Activated CD4-positive, alpha-beta T cell treated with anti-CD3 and anti-CD28 coated beads, Interleukin-2, Interleukin-6, amounts not matched to agents 100 ng/mL and 50 ng/mL, durations not matched to agents 16 hours and 8 hours (primary cell): ENCODE measurements around the gene ARHGAP27.

Experiments
- DNase-seq: peaks from one replicate; pipeline ENCODE4 v3.0.0-alpha.2; 2020

The ARHGAP27 gene

GRCh38 chr17:45385331-45385997 lies 47.2 kb downstream of the ARHGAP27 start:
- DNase-seq, result peak; percentile 94

- no peak for DNase-seq
Observed at GRCh38 chr17:45384789-45385262, 47.8 kb downstream of the ARHGAP27 start.

GRCh38 chr17:45384047-45384788 lies 48.5 kb downstream of the ARHGAP27 start:
- DNase-seq, result no peak

- DNase-seq, result no peak
Observed at GRCh38 chr17:45383003-45383402, 49.7 kb downstream of the ARHGAP27 start.

- no peak for DNase-seq
Observed at GRCh38 chr17:45382226-45382625, 50.4 kb downstream of the ARHGAP27 start.

GRCh38 chr17:45380991-45381390 lies 51.7 kb downstream of the ARHGAP27 start:
- DNase-seq, result no peak

- DNase-seq, result no peak
Observed at GRCh38 chr17:45380046-45380765, 52.5 kb downstream of the ARHGAP27 start.

- DNase-seq, result no peak
Observed at GRCh38 chr17:45377401-45377800, 55.3 kb downstream of the ARHGAP27 start.

- no peak for DNase-seq
Observed at GRCh38 chr17:45376171-45377005, 56.3 kb downstream of the ARHGAP27 start.

- DNase-seq, result no peak
Observed at GRCh38 chr17:45374501-45374900, 58.2 kb downstream of the ARHGAP27 start.

- DNase-seq, result no peak
Observed at GRCh38 chr17:45372325-45372869, 60.3 kb downstream of the ARHGAP27 start.

GRCh38 chr17:45371414-45372324 lies 61.0 kb downstream of the ARHGAP27 start:
- DNase-seq, result peak; percentile 43

GRCh38 chr17:45370949-45371413 lies 61.7 kb downstream of the ARHGAP27 start:
- no peak for DNase-seq

- DNase-seq, result no peak
Observed at GRCh38 chr17:45369421-45369820, 63.2 kb downstream of the ARHGAP27 start.

- no peak for DNase-seq
Observed at GRCh38 chr17:45368651-45369050, 64.0 kb downstream of the ARHGAP27 start.

GRCh38 chr17:45367216-45367615 lies 65.5 kb downstream of the ARHGAP27 start:
- no peak for DNase-seq

GRCh38 chr17:45366691-45367090 lies 66.0 kb downstream of the ARHGAP27 start:
- DNase-seq, result no peak

- DNase-seq, result no peak
Observed at GRCh38 chr17:45366049-45366448, 66.6 kb downstream of the ARHGAP27 start.

- no peak for DNase-seq
Observed at GRCh38 chr17:45364531-45365390, 67.9 kb downstream of the ARHGAP27 start.

GRCh38 chr17:45363498-45363897 lies 69.2 kb downstream of the ARHGAP27 start:
- no peak for DNase-seq
